Spinal cord (tissue), 10 donors: ENCODE measurements around the gene PUM1. TPM values are rescaled to one million over a fixed set of nuclear protein-coding genes. Genes with fewer than 3 reads are reported as not detected.

Experiments used
- DNase-seq, 6 donors: peaks; one replicate each; pipeline versions ENCODE4 v3.0.0 to v3.0.0-alpha.2; 2013 to 2015; ENCODE audit warnings: low spot score in 6 of 6, low read depth in 4 of 6
- H3K27ac ChIP-seq: one replicate; pipeline ENCODE4 v1.5.1; 2013; ENCODE audit warnings: low read depth, low read length, control low read depth
- H3K27me3 ChIP-seq: one replicate; pipeline ENCODE4 v1.6.1; 2013; ENCODE audit warnings: low read length; ENCODE audit not compliant: control insufficient read depth, insufficient read depth
- H3K36me3 ChIP-seq: one replicate; pipeline ENCODE4 v1.6.1; 2013; ENCODE audit warnings: low read length; ENCODE audit not compliant: control insufficient read depth, insufficient read depth
- H3K4me1 ChIP-seq: one replicate; pipeline ENCODE4 v1.6.1; 2013; ENCODE audit warnings: low read length; ENCODE audit not compliant: control insufficient read depth, insufficient read depth
- H3K4me3 ChIP-seq: one replicate; pipeline ENCODE4 v1.5.1; 2013; ENCODE audit warnings: low read depth, low read length, control low read depth
- H3K9me3 ChIP-seq: one replicate; pipeline ENCODE4 v1.6.1; 2013; ENCODE audit warnings: low read length; ENCODE audit not compliant: control insufficient read depth, insufficient read depth
- WGBS: methylation state at CpG from one replicate; pipeline ENCODE4 v1.1.5; 2013; ENCODE audit warnings: missing lambda C conversion rate; ENCODE audit not compliant: insufficient coverage; 5-methylcytosine and 5-hydroxymethylcytosine counted together
- polyA plus RNA-seq, 2 donors: library from polyadenylated mRNA; unstranded; fragments of 120-200 nt; gene quantifications; one replicate each; pipeline ENCODE4 v1.2.1, GENCODE V29; 2013; ENCODE audit not compliant: insufficient read length in 2 of 2
- total RNA-seq, 2 donors: library from RNA; depleted of rRNA in 1 of 2; stranded (reverse); fragments of 120-200 nt in 1 of 2; fragments of >200 nt in 1 of 2; gene quantifications; one replicate each; pipeline versions ENCODE4 v1.2.3 to v1.2.4, GENCODE V29; 2013 to 2014
- donor health status: healthy.

Gene PUM1
- total and polyA plus RNA-seq, 4 donors: 65.1 to 96.0 (median 78.1) TPM

DNA sequence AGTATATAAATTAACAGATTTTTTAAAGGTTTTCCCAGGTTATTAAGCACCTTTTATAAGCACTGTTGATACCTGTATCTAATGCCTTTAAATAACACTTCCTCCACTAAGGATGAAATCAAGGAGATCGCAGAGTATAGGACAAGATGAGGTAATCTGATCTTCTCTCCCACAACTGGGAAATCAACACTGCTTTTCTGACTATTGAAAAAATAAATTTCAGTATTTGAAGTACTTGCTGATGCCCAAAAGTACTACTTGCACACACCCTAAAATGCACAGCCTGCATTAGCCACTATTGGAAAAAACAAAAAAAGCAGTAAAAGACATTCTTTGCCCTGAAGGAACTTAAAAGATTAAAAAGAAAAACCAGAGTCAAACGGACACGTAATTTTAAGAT, 48.6 kb downstream of the PUM1 start:
- H3K4me1 ChIP-seq: no peaks in the 10 kb centered on the region
- H3K9me3 ChIP-seq: no peaks in the 10 kb centered on the region
- DNase-seq: no peak
- H3K4me3 ChIP-seq: no peak overlapping the region
- no peak overlapping the region for H3K27ac ChIP-seq
- H3K36me3 ChIP-seq: no peaks in the 10 kb centered on the region
- no peaks in the 10 kb centered on the region for H3K27me3 ChIP-seq
- WGBS: no CpG with 5 or more reads among the region's 3 CpGs

DNA sequence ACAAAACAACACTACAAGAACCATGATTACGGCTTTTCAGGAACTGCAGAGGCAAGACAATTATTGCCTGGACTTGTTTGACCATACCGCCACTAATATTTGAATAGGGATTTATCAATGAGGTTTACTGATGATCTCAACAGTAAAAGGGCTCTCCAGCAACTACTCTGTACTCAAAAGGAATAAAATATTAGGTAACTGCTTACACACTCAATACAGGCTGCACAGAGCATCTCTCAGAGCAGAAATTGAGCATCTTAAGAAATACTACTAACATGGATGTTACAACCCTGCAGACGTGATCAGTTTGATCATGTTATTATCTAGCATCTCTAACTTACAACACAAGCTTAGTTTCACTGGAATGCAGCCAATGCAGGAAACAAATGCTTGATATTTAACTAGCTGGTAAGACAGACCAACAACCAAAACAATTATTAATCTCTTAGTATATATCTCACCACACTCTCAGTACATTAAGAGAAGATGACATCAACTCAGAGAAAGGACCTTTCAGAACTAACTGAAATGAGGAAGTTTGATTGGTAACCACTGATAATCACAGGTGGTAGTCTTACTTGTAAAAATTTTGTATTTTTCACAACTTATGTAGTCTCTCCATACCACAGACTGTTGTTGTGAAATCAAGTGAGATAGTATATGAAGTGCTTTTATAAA, 52.2 kb downstream of the PUM1 start:
- Histone ChIP-seq H3K27me3 (no peaks in the 10 kb centered on the region), H3K27ac (no peak overlapping the region), H3K4me3 (no peak overlapping the region), H3K4me1 (no peaks in the 10 kb centered on the region), H3K36me3 (no peaks in the 10 kb centered on the region), H3K9me3 (no peaks in the 10 kb centered on the region)
- no CpG with 5 or more reads among the region's 3 CpGs for WGBS
- no peak for DNase-seq

DNA sequence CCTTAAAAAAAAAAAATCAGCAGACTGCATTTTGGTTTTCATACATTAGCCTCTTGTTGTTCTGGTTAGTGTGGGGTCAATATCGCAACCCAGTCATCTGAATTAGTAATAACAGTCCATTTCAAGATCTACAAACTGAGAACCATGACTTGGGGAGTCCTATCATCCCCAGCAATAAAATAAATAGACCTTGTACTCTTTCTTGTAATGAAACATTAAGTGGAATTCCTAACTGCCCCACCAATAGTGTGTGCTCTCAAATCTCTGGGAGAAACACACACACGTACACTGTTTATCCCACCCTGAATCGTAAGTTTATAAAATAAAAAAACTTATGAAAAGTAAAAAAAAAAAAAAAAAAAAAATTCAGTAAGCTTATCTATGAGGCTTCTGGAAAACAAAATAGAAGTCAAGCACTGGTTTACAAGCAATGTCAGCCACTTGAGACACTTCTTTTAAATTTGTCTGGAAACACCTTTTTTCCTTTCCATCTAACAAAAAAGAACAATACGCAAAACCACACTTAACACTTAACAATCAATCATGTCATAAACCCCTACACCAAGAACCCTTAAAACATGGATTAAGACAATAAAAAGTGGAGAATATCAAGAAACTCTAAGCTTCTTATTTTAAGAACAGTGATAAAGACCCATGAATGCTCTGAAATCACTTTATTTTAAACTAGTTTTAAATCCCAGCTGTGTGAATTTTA, 53.1 kb downstream of the PUM1 start:
- Histone ChIP-seq H3K9me3 (no peaks in the 10 kb centered on the region), H3K4me1 (no peaks in the 10 kb centered on the region), H3K27ac (no peak overlapping the region), H3K27me3 (no peaks in the 10 kb centered on the region), H3K4me3 (no peak overlapping the region), H3K36me3 (no peaks in the 10 kb centered on the region)
- no CpG with 5 or more reads among the region's 4 CpGs for WGBS
- DNase-seq: no peak

DNA sequence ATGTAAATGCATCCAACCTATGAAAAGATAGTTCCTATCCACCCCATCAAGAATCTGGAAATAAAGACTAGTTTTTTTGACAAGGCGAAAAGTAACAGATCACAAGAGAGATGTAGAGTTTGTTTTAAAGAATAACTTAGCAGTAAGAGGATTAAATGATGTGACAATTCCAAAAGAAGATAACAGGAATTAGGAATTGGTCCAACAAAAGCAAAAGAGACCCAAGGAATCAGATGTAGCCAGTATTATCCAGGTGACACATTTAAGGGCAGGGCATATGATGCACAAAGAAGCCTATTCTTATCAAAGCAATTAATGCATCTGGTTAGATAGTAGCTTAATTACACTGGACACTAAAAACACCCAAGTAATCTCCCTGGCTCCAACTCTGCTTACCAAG, 53.8 kb downstream of the PUM1 start:
- H3K27me3 ChIP-seq: no peaks in the 10 kb centered on the region
- no peaks in the 10 kb centered on the region for H3K36me3 ChIP-seq
- no CpG with 5 or more reads among the region's 1 CpG for WGBS
- no peaks in the 10 kb centered on the region for H3K9me3 ChIP-seq
- no peaks in the 10 kb centered on the region for H3K4me1 ChIP-seq
- H3K4me3 ChIP-seq: no peak overlapping the region
- DNase-seq: no peak
- no peak overlapping the region for H3K27ac ChIP-seq

DNA sequence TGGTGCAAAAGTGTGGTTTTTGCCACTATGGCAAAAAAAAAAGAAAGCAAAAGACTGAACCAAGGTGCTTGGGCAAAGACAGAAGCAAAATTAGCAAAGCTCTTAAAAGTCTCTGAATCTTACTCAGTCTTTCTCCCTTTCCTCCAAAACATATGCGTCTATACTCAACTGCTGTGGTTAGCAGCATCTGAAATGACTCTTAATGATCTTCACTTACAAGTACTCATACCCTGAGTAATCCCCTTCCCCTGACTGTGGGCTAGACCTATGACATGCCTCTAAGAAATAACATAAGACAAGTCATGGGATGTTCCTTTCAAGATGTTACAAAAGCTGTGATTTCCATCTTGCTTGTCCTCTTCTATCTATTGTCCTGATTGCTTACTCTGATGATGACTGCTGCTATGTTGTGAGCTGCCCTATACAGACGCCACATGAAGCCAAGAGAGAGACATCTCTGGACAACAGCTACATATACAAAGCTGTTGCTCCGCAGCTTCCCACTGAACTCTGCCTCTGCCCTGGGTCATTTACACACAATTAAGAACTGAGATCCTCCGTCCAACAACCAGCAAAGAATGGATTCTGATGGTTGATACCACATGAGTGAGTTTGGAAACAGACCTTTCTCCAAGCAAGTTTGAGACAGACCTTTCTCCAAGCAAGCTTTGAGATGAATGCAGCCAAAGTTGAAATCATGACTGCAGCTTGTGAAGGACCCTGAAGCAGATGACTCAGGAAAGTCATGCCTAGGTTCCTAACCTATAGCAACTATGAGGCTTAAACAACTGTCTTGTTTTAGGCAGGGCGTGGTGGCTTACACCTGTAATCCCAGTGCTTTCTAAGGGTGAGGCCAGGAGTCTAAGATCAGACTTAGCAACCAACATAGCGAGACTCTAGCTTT, 55.2 kb downstream of the PUM1 start:
- Histone ChIP-seq H3K27me3 (no peaks in the 10 kb centered on the region), H3K9me3 (no peaks in the 10 kb centered on the region), H3K4me3 (no peak overlapping the region), H3K27ac (no peak overlapping the region), H3K36me3 (peaks cover 4% of the 10 kb centered on the region), H3K4me1 (no peaks in the 10 kb centered on the region)
- DNase-seq: no peak
- 86% methylated on average over 3 of the region's 6 CpGs for WGBS

DNA sequence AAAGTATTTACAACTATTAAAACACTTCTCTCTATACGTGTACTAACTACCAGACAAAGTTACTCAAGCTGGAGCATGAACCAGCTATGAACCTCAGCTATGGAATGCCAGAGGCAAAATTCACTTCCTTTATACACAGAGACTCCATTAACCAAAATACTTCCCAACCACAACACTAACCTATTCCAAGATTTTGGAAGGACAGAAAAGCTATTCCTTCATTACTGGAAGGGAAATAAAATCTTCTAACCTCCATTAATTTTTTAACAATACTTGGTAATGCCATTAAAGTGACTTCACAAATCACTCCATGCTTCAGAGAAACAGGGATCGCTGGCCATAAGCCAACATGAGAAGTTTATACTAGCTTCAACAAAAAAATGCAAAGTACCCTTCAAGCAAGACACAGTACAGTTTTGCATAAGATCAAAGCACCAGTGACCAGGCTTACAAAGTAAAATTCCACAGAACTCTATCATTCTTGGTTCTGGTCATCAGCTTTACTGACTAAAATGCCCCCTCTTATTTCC, 58.0 kb downstream of the PUM1 start:
- no peak for DNase-seq
- Histone ChIP-seq H3K4me1 (no peaks in the 10 kb centered on the region), H3K9me3 (no peaks in the 10 kb centered on the region), H3K4me3 (no peak overlapping the region), H3K27ac (no peak overlapping the region), H3K27me3 (no peaks in the 10 kb centered on the region), H3K36me3 (peaks cover 6% of the 10 kb centered on the region)
- WGBS: 37% methylated on average over 2 of the region's 2 CpGs

DNA sequence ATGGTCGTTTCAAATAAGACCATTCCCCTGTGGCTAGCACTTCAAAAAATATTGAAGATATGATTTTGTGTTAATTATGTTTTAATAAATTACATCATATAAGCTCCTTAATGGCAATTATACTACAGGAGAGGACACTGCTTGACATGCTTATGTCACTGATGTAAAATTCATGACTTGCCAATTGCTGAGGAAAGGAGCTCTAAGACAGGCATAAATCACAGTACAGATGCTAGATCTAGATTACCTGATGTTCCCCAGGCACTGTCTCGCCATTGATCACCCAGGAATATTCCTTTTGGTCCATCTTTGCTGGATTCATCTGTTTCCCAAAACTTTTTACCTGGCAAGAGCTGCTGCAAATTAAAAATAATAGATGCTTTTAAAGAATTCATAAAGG, 58.8 kb downstream of the PUM1 start:
- H3K4me1 ChIP-seq: no peaks in the 10 kb centered on the region
- H3K36me3 ChIP-seq: peaks cover 6% of the 10 kb centered on the region
- H3K27ac ChIP-seq: no peak overlapping the region
- DNase-seq: no peak
- H3K9me3 ChIP-seq: no peaks in the 10 kb centered on the region
- no peaks in the 10 kb centered on the region for H3K27me3 ChIP-seq
- no peak overlapping the region for H3K4me3 ChIP-seq
- WGBS: 80% methylated on average over 1 of the region's 2 CpGs

DNA sequence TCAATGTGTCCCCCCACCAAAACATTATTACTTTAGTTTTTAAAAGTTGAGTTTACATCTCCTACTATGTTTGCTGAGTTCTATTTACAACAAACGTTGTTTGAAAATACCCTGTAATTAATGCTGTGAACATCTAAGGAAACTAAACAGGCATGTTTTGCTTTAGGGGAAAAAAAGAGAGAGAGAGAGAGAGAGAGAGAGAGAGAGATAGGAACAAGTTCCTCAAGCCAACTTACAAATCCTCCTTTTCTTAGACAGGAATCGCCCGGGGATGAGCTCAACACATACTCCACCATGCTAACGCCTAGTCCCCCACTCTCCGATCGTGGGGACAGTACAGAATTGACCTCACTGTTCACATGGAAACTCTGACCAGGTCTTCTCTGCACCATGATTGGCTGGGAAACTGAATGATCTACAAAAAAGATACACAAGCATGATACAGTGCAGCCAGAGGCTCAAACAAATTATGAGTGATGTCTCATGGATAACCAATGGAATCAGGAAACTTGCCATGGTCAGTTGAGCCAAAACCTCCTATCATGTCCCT, 59.8 kb downstream of the PUM1 start:
- Histone ChIP-seq H3K4me3 (no peak overlapping the region), H3K4me1 (no peaks in the 10 kb centered on the region), H3K36me3 (peaks cover 6% of the 10 kb centered on the region), H3K9me3 (no peaks in the 10 kb centered on the region), H3K27ac (no peak overlapping the region), H3K27me3 (no peaks in the 10 kb centered on the region)
- DNase-seq: no peak
- 86% methylated on average over 5 of the region's 6 CpGs for WGBS

DNA sequence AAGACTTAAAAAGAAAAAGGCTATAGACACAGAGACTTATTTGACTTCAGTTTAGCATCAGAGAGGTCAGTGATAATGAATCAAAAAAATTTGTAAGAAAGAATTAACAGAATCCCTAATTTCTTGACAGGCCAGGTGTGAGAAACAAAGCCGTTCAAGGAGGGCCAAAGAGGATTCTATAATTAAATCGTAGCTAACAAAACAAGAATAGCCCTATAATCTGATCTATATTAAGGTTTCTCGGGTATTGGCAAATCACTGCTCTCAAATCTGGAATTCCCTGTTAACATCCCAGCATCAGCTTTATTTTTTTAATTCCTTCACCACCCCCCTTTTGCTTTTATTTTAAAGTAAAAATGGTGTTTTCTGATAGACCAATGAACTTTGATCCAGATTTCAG, 60.3 kb downstream of the PUM1 start:
- Histone ChIP-seq H3K27ac (no peak overlapping the region), H3K36me3 (peaks cover 6% of the 10 kb centered on the region), H3K9me3 (no peaks in the 10 kb centered on the region), H3K4me3 (no peak overlapping the region), H3K27me3 (no peaks in the 10 kb centered on the region), H3K4me1 (no peaks in the 10 kb centered on the region)
- WGBS: no CpG with 5 or more reads among the region's 3 CpGs
- DNase-seq: no peak
